Mesodermal cell (in vitro differentiated cells): ENCODE data around the gene RPTOR.

Experiments
- H3K27ac ChIP-seq: 2 replicates; pipeline ENCODE4 v1.7.0; 2013; ENCODE audit warnings: mild to moderate bottlenecking, low read depth, low read length, moderate library complexity; ENCODE audit not compliant: severe bottlenecking
- H3K36me3 ChIP-seq: 2 replicates; pipeline ENCODE4 v1.7.1; 2013; ENCODE audit warnings: mild to moderate bottlenecking, low read length, moderate library complexity; ENCODE audit not compliant: control insufficient read depth, insufficient read depth
- H3K4me1 ChIP-seq: one replicate; pipeline ENCODE4 v1.7.1; 2013; ENCODE audit warnings: mild to moderate bottlenecking, low read length; ENCODE audit not compliant: insufficient read depth, control insufficient read depth, poor library complexity, severe bottlenecking
- H3K4me3 ChIP-seq: 2 replicates; pipeline ENCODE4 v1.7.0; 2013; ENCODE audit warnings: low read length, control low read depth, mild to moderate bottlenecking; ENCODE audit not compliant: insufficient read depth, poor library complexity, severe bottlenecking; ENCODE audit errors: extremely low read depth
- H3K9me3 ChIP-seq: 2 replicates; pipeline ENCODE4 v1.7.1; 2013; ENCODE audit warnings: mild to moderate bottlenecking, low read length, moderate library complexity; ENCODE audit not compliant: control insufficient read depth
- WGBS, 2 experiments: methylation state at CpG; one replicate each; pipeline ENCODE4 v1.1.5; 2013; ENCODE audit warnings: missing lambda C conversion rate in 2 of 2; ENCODE audit not compliant: insufficient coverage in 2 of 2; 5-methylcytosine and 5-hydroxymethylcytosine counted together

Gene RPTOR

DNA sequence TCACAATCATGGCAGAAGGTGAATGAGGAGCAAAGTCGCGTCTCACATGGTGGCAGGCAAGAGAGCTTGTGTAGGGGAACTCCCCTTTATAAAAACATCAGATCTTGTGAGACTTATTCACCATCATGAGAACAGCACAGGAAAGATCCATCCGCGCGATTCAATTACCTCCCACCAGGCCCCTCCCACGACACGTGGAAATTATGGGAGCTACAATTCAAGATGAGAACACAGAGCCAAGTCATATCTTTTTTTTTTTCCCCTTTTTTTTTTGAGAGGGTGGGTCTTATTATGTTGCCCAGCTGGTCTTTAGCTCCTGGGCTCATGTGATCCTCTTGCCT lies 60.0 kb downstream of the RPTOR start:
- 94 to 100% methylated on average over 2 to 6 of the region's 7 CpGs for WGBS, 2 experiments
- Histone ChIP-seq H3K27ac (no peak overlapping the region), H3K9me3 (peaks cover 13% of the 10 kb centered on the region), H3K4me3 (no peak overlapping the region), H3K4me1 (no peaks in the 10 kb centered on the region), H3K36me3 (peaks cover 11% of the 10 kb centered on the region)

DNA sequence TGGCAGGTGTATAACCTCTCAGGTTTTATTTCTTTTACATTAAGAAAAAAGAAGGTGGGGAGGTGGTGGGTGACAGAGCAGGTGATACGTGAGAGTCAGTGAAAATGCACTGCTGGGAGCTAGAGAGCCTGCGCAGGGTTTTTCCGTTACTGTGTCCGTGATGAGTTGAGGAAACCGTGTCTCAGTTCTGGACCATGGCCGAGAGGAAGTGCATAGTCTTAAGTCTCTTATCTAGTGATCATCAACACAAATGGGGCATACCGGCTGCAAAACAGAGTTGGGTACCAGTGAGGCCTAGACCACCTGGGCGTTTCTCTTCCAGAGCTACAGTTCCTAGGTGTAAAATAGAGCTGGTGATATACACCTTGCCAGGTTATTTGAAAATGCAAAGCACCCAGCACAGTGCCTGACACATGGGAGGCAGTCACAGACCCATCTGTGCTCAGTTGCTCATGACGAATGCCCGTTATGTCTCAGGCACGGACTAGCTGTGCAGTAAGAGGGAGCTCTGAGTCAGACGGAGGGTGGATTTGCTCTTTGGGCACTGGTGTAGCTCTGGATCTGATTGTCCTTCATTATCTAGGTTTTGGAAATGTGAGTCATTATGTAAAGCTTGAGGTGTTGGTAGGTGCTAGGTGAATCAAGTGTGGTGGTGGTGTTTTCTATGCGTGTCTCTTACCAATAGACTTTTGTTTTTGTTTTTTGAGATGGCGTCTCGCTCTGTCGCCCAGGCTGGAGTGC lies 60.9 kb downstream of the RPTOR start:
- 88 to 100% methylated on average over 14 to 16 of the region's 16 CpGs for WGBS, 2 experiments
- H3K9me3 ChIP-seq, result peaks cover 13% of the 10 kb centered on the region
- H3K4me3 ChIP-seq, result no peak overlapping the region
- no peaks in the 10 kb centered on the region for H3K4me1 ChIP-seq
- H3K27ac ChIP-seq, result no peak overlapping the region
- H3K36me3 ChIP-seq, result peaks cover 11% of the 10 kb centered on the region

DNA sequence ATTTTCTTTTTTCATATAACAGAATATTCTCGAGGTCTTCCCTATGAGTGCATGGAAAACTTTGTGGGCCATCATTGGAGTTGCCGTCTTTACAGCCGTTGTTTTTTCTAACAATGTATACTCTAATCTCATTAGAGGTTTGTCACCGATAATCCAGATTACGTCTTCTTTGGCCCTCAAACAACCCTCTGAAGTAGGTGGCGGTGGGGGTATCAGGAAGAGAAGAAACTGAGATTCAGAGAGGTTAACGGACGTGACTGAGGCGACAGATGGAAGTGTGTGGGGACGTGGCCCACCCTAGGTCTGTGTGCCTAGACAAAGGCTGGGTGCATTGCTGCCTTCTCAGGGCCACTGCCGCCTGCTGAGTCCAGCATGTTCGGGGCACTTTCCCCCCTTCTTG lies 63.7 kb downstream of the RPTOR start:
- H3K9me3 ChIP-seq, result peaks cover 8% of the 10 kb centered on the region
- no peak overlapping the region for H3K27ac ChIP-seq
- no peak overlapping the region for H3K4me3 ChIP-seq
- WGBS, 2 experiments, result 87 to 95% methylated on average over 7 to 10 of the region's 12 CpGs
- no peaks in the 10 kb centered on the region for H3K4me1 ChIP-seq
- no peaks in the 10 kb centered on the region for H3K36me3 ChIP-seq

DNA sequence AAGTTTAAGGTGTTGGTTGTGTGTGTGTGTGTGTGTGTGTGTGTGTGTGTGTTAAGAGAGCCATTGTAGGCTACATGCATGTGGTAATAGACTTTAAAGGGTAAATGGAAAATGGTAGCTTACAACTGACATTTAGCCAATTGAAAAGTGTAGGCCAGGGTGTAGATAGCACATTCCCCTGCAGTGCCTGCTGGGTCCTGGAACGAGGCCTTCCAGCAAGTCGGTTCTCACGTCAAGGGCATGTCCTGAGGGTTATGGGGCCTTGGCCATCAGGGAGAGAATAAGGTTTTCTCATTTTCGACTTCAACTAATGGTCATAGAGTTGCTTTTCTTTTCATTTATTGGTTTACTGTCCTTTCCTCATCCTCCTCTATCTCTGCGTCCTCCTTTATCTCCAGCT lies 65.1 kb downstream of the RPTOR start:
- no peak overlapping the region for H3K4me3 ChIP-seq
- H3K9me3 ChIP-seq, result no peaks in the 10 kb centered on the region
- H3K36me3 ChIP-seq, result no peaks in the 10 kb centered on the region
- WGBS, 2 experiments, result 90 to 98% methylated on average over 5 of the region's 5 CpGs
- no peak overlapping the region for H3K27ac ChIP-seq
- H3K4me1 ChIP-seq, result no peaks in the 10 kb centered on the region

DNA sequence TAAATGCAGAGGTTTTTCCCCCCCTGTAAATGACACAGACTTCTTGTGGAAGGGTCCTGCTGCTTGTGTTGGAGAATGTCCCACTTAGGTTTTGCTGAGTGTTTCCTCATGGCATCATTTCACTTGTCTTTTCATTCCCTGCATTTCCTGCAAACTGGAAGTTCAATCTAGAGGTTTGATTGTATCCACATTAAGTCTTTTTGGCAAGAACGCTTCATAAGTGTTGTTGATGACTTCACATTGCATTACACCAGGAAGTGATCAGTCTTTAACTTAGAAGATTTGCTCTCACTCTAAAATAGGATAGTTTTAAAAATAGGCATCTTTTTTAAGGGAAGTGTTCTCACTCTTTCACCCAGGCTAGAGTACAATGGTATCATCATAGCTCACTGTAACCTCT lies 67.2 kb downstream of the RPTOR start:
- H3K27ac ChIP-seq, result no peak overlapping the region
- no peak overlapping the region for H3K4me3 ChIP-seq
- WGBS, 2 experiments, result 100% methylated on average over 1 of the region's 1 CpG; no CpG with 5 or more reads in 1 of the 2 experiments

DNA sequence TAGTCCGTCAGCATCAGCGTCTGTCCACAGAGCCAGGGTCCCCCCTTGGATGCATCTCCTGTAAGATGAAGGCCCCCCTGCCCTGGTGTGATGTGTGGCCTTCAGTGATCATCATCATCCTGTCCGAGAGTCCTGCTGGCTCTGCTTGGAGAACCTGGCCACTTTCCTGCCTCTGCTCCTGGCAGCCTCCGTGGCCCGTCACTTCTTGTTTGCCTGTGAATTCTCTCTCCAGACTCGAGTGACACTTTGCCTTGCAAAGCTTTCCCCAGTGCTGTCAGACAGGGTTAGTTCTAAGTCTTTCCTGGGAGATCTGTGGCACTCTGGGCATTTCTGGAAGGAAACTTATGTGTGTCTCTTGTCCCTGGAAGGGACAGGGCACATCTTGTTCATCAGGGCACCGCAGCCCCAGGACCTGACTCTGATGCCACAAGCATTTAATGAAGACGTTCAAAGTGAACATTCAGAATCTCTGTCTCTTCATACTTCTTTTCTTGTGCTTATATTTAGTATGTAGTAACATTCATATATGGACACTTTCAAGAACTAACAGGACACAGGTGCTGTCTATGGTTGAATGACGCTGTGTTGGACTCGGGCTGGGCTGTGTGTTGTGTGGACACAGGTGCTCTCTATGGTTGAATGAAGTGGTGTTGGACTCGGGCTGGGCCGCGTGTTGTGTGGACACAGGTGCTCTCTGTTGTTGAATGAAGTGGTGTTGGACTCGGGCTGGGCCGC lies 68.5 kb downstream of the RPTOR start:
- Histone ChIP-seq H3K36me3 (no peaks in the 10 kb centered on the region), H3K4me3 (no peak overlapping the region), H3K27ac (no peak overlapping the region), H3K9me3 (no peaks in the 10 kb centered on the region), H3K4me1 (no peaks in the 10 kb centered on the region)
- 89 to 93% methylated on average over 6 to 12 of the region's 15 CpGs for WGBS, 2 experiments

More for the DNA sequence above, 67.2 kb downstream of the RPTOR start:
- H3K36me3 ChIP-seq, result no peaks in the 10 kb centered on the region
- no peaks in the 10 kb centered on the region for H3K9me3 ChIP-seq
- H3K4me1 ChIP-seq, result no peaks in the 10 kb centered on the region

DNA sequence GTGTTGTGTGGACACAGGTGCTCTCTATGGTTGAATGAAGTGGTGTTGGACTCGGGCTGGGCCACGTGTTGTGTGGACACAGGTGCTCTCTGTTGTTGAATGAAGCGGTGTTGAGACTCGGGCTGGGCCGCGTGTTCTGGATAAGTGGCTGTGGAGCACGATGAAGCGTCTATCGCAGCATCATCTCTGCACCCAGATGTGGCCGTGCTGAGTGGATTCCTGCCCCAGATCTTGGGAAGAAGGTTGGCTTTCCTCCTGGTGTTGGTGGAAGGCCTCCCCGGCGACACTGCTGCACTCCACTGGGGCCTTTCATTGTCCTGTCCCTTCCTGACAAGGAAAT lies 69.1 kb downstream of the RPTOR start:
- Histone ChIP-seq H3K4me3 (no peak overlapping the region), H3K36me3 (no peaks in the 10 kb centered on the region), H3K27ac (no peak overlapping the region), H3K4me1 (no peaks in the 10 kb centered on the region), H3K9me3 (no peaks in the 10 kb centered on the region)
- WGBS, 2 experiments, result 94 to 95% methylated on average over 9 to 12 of the region's 12 CpGs

DNA sequence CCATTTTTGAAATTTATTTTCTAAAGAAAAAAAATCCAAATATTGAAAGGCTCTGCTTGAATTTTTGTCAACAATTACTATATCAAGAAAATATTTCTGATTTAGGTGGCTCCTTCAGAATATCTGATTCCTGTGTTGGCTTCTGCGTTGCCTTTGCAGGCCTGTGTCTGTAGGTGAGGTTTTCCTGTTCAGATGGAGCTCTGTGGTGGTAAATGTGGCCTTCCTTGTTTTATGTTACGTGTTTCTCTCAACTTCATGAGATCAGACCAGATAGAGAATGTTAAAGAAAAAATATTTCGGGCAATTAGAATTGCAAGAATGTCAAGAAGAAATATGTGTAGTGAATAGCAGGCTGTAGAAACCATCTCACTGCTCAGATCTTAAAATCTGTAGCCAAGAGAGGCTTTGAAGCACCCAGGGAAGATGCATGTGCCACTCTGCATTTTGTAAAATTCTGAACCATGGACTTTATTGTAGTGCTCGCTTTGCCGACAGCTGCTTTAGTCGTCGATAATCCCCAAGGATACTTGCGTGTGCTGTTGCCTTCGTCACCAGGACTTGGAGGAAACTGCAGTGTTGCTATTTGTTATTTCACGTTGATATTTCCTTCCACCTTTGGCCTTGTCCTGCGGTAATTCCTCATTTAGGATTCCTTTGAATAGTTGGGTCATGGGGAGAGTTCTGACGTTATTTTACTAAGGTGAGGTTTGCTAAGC lies 69.9 kb downstream of the RPTOR start:
- no peak overlapping the region for H3K27ac ChIP-seq

DNA sequence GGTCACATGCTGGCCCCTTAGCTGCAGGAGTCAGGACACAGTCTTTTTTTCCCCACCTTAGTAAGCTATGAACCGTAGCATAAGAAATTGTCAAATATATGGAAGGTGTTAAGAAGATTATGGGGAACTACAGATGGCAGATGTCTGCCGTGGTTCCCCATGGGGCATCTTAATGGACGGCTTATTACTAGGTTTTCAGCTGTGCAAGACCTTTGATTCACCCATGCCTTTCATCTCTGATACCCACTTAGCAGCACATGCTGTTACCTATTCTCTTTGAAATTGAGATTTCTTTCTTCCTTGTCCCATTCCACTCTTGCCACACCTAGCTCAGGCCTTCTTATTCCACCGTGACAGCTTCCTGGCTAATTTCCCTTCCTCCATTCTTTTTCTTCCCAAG lies 70.7 kb downstream of the RPTOR start:
- H3K27ac ChIP-seq, result no peak overlapping the region

More for the DNA sequence above, 69.9 kb downstream of the RPTOR start:
- Histone ChIP-seq H3K9me3 (no peaks in the 10 kb centered on the region), H3K36me3 (no peaks in the 10 kb centered on the region), H3K4me1 (peaks cover 3% of the 10 kb centered on the region), H3K4me3 (no peak overlapping the region)
- WGBS, 2 experiments, result 97 to 98% methylated on average over 9 to 12 of the region's 12 CpGs

DNA sequence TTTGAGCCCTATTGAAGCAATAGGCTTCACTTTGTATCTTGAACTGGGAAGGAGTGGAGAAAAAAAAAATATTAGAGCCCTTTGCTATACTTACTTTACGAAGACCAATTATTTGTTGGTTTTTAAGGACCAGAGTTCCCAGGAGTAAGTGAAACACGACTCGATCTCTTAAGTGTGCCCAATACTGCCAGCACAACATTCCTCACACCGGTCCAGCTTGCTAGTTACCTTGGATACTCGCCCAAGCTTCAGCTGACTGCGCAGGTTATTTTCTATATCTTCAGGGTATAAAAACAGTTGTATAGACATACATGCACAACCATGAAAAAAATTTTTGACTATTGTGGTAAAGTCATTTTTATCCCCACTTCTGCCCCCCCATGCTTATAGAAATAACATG lies 72.1 kb downstream of the RPTOR start:
- H3K9me3 ChIP-seq, result no peaks in the 10 kb centered on the region
- H3K4me1 ChIP-seq, result peaks cover 9% of the 10 kb centered on the region
- H3K4me3 ChIP-seq, result no peak overlapping the region
- 100% methylated on average over 1 to 4 of the region's 6 CpGs for WGBS, 2 experiments
- H3K36me3 ChIP-seq, result no peaks in the 10 kb centered on the region
- no peak overlapping the region for H3K27ac ChIP-seq

More for the DNA sequence above, 70.7 kb downstream of the RPTOR start:
- Histone ChIP-seq H3K4me1 (peaks cover 9% of the 10 kb centered on the region), H3K36me3 (no peaks in the 10 kb centered on the region), H3K4me3 (no peak overlapping the region), H3K9me3 (no peaks in the 10 kb centered on the region)
- 80 to 93% methylated on average over 2 to 3 of the region's 4 CpGs for WGBS, 2 experiments
